Muscle of arm (tissue), 12 donors: ENCODE results near the gene FSTL4. TPM values are rescaled to one million over a fixed set of nuclear protein-coding genes. Genes with fewer than 3 reads are reported as not detected.

Source experiments
- DNase-seq: peaks from one replicate; pipeline ENCODE4 v3.0.0-alpha.2; 2013
- polyA plus RNA-seq, 12 donors: library from polyadenylated mRNA; unstranded; fragments of 120-200 nt; gene quantifications; one replicate each; pipeline ENCODE4 v1.2.1, GENCODE V29; 2013; ENCODE audit not compliant: insufficient read length in 12 of 12

The FSTL4 gene
- polyA plus RNA-seq, 12 donors: 0.39 to 4.3 (median 2.0) TPM; not detected in 2

DNA sequence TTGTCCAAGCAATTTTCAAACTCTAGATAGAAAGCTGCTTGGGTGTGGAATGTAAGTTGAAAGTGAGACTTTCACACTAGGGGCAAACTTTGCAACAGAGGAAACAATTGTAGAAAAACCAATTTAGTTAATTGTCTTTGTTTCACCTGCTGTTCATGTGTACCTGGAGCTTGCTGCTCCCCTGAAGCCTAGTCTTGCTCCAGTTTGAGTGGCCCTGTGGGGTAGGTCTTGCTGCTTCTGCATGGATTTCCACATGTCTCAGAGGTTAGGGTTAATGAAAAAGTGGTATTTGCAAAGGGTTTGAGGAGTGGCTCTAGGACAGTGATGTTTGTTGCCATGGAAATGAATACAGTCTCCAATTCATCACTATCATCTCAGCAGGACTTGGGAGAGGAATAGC lies 182.2 kb downstream of the FSTL4 start:
- DNase-seq: no peak

- no peak for DNase-seq
Observed at GRCh38 chr5:133429046-133429445, 183.3 kb downstream of the FSTL4 start.

DNA sequence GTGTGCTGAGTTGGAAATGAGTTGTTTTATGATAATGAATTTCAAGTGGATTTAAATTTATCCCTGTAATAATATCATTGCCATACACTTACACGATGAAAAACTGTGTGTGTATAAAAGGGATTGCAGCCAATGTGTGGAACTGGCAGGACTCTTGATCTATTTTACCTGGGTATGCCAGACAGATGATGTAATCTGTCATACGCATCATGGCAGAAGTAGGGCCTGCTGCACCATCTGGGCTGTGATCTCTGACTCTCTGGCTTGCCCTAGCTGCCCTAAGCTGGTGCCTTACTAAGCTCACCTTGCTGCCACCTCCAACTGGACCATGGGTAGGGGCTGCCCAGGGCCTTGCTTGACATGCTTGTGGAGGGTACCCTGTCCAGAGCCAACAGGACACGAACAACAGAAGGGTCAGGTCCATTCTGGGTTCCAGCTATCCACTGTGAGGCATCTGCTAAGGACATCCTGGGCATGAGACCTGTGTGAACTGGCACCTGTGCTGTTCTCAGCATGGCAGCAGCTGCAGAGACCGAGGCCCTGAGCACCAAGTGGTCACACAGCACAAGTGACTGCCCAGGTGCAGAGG lies 184.2 kb downstream of the FSTL4 start:
- no peak for DNase-seq

- no peak for DNase-seq
Observed at GRCh38 chr5:133427121-133427777, 185.1 kb downstream of the FSTL4 start.

- no peak for DNase-seq
Observed at GRCh38 chr5:133426264-133426663, 186.1 kb downstream of the FSTL4 start.

DNA sequence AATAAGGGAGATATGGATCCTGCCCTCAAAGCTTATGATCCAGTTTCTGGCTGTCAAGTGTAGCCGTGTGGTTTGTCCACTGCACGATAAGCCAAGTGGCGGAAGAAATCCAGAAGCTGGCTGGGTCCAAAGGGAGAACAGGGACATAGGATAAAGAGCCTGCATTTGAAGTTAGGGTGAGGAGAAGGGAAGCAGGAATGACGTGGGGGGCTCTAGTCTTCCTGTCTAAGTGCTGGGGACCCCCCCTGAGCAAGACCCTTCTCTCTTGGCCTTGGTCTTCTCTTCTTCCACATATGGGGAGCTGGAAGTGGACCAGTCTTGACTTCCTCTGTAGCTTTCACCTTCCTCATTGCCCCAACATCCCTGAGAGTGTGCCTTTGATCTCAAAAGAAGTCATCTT lies 186.6 kb downstream of the FSTL4 start:
- DNase-seq: no peak

DNA sequence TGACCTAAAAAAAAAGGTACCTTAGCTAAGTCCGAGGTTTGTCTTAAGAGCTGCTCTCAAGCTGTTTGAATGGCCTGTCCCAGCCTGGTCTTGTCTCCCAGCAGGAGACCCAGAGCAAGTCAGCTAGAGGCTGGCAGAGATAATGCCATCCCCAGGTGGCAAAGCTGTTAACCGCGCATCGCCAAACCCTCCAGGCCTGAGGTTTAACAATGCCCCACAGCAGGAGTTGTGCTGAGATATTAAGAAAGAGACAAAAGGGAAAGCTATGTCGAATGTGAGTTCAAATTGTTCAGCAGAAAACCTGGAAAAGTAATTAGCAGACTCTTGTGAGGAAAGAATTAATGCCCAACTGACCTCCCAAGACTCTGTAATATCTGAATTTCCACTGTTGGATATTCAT lies 187.1 kb downstream of the FSTL4 start:
- no peak for DNase-seq

GRCh38 chr5:133423618-133424282 lies 188.6 kb downstream of the FSTL4 start:
- peak; percentile 50 for DNase-seq

GRCh38 chr5:133423011-133423617 lies 189.2 kb downstream of the FSTL4 start:
- DNase-seq: no peak

DNA sequence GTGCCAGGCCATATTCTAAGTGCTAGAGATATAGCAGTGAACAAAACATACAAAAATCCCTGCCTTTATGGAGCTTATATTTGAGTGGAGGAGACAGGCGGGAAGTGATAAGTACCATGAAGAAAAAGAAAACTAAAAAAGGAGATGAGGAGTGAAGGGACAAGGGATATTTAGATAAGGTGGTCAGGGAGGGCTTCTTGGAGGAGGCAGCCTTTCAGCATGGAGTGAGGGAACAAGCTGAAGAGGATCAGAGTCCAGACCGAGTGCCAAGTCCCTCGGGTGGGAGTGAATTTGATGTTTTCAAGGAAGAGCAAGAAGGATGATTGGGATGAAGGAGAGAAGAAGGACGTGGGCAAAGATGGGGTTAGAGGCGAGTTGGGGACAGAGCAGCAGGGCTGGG lies 190.5 kb downstream of the FSTL4 start:
- DNase-seq: no peak

GRCh38 chr5:133421394-133421793 lies 190.9 kb downstream of the FSTL4 start:
- no peak for DNase-seq

GRCh38 chr5:133420440-133421301 lies 191.7 kb downstream of the FSTL4 start:
- DNase-seq: no peak

GRCh38 chr5:133415906-133416305 lies 196.4 kb downstream of the FSTL4 start:
- DNase-seq: no peak

DNA sequence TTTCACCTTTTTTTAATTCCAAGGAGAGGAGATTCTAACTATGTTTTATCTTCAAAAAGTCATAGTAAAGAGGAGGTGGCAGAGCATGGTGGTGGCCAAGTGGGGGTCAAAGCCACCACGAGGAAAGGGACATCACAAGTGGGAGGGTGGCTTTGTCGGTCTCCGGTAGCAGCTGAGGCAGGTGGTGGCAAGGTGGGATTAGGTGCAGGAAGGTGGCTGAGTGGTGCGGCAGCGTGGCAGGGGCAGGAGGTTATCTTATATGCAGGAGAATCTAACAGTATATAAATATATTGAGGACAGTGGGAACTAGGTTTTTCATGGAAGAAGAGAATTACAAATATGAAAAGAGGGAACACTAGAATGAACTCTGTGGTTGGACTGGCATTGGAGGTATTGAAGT lies 196.8 kb downstream of the FSTL4 start:
- no peak for DNase-seq

- DNase-seq: no peak
Observed at GRCh38 chr5:133412661-133413060, 199.7 kb downstream of the FSTL4 start.

- DNase-seq: no peak
Observed at GRCh38 chr5:133410335-133410828, 202.0 kb downstream of the FSTL4 start.

DNA sequence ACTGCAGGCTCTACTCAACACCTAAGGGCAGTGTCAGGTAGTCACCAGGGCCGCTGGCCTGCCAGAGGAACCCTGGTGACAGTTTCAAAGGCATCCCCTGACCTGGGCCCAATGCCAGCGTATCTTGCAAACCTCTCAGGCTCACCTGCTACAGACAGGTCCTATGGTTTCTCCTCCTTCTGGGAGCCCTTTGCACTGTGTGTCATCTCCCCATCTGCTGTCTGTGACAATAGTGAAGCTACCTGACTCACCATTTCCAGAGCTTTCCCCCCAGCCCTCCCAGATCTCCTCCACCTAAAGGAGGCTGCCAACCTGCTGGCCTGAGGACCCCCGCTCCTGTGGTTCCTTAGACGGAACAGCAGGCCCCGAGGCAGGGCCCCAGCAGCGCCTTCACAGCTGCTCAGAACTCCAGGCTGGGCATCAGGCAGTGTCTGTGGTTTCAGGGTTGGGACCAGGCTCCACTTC lies 203.1 kb downstream of the FSTL4 start:
- no peak for DNase-seq

GRCh38 chr5:133408322-133408721 lies 204.0 kb downstream of the FSTL4 start:
- DNase-seq: no peak

DNA sequence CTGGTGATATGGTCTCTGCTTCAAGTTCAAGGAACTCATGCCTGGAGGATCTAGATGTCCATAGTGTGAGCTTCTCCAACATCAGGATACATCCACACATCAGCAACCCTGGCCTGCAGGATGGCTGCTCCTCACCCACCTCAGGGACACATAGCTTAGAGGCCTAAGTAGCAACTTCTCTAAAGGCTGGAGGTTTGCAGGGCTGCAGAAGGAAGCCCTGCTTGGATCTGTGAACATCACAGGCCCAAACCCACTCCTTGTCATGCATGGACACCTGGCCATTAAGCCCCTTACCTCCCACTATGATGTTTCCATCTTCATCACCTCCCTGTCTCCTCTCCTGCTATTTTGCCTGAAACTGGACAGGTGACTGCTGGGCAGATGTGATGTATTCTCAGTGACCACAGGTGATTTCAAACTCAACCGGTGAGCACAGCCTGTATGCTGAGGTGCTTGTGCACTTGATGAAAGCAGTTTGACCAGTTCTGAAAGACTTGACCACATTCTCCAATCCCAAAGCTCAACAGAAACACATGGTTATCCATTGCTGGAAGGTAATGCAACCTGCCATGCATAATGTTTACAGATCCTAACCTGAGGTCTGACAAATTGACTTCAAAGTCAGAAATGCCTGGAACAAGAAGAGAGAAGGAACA lies 205.2 kb downstream of the FSTL4 start:
- DNase-seq: no peak

GRCh38 chr5:133406208-133406976 lies 205.9 kb downstream of the FSTL4 start:
- no peak for DNase-seq
